ENCODE results near the gene AKT1S1.

- TF ChIP-seq CTCF (IDR thresholded peaks at IDR 0.05) (no peak), POLR2A (IDR thresholded peaks at IDR 0.05) (peak; percentile 58 to 70)
Observed at GRCh38 chr19:49877020-49877878, at the start of gene AKT1S1, which contains the start of gene TBC1D17.

Measured in heart left ventricle (tissue), 13 donors.